GM12864 (cell line): ENCODE measurements around the gene CCDC3.

Source experiments
- DNase-seq: peaks from one replicate; pipeline ENCODE4 v3.0.0-alpha.2; 2011; ENCODE audit warnings: low read depth
- H3K4me3 ChIP-seq: 2 replicates; pipeline ENCODE4 v1.5.1; 2011; ENCODE audit warnings: mild to moderate bottlenecking, low read depth, low read length, control low read depth
- CTCF ChIP-seq: IDR thresholded peaks from 2 replicates; pipeline ENCODE4 v1.5.1; 2011; ENCODE audit warnings: low read depth, mild to moderate bottlenecking, moderate library complexity, low read length, control low read depth, inconsistent platforms; ENCODE audit errors: missing control alignments

CCDC3 gene

GRCh38 chr10:12899546-12899945 lies 102.0 kb downstream of the CCDC3 start:
- H3K4me3 ChIP-seq = no peak overlapping the region
- no peak for TF ChIP-seq CTCF
- DNase-seq = no peak

GRCh38 chr10:12898271-12898670 lies 103.2 kb downstream of the CCDC3 start:
- TF ChIP-seq CTCF = no peak
- DNase-seq = no peak
- H3K4me3 ChIP-seq = no peak overlapping the region

GRCh38 chr10:12897278-12897677 lies 104.2 kb downstream of the CCDC3 start:
- no peak for TF ChIP-seq CTCF
- no peak for DNase-seq

GRCh38 chr10:12896251-12896650 lies 105.3 kb downstream of the CCDC3 start:
- no peak for DNase-seq
- H3K4me3 ChIP-seq = no peak overlapping the region
- no peak for TF ChIP-seq CTCF

More at GRCh38 chr10:12897278-12897677, 104.2 kb downstream of the CCDC3 start:
- no peak overlapping the region for H3K4me3 ChIP-seq

- TF ChIP-seq CTCF = no peak
- no peak overlapping the region for H3K4me3 ChIP-seq
- no peak for DNase-seq
Measured at GRCh38 chr10:12892924-12893323, 108.6 kb downstream of the CCDC3 start.

GRCh38 chr10:12890958-12891357 lies 110.6 kb downstream of the CCDC3 start:
- no peak for TF ChIP-seq CTCF
- no peak for DNase-seq
- H3K4me3 ChIP-seq = no peak overlapping the region

- H3K4me3 ChIP-seq = no peak overlapping the region
- no peak for TF ChIP-seq CTCF
- DNase-seq = no peak
Measured at GRCh38 chr10:12888470-12888869, 113.0 kb downstream of the CCDC3 start.
